Sciatic nerve (tissue), 2 donors: Measurements from ENCODE around the gene LIMA1. TPM values are rescaled to one million over a fixed set of nuclear protein-coding genes. Genes with fewer than 3 reads are reported as not detected.
"Not testable (repeated sequence)": the region's sequence is repeated elsewhere in the genome, so short reads cannot be mapped to it uniquely, and the experiment has no call there.

Experiments used
- ATAC-seq: fragments of 200-7000 bp; cut with Tn5 transposase; one replicate; pipeline ENCODE4 v1.9.1; 2020; ENCODE audit warnings: mild to moderate bottlenecking, moderate library complexity
- DNase-seq: peaks from one replicate; pipeline ENCODE4 v3.0.0-alpha.2; 2020; ENCODE audit warnings: low spot score
- intact Hi-C: fragments of 100-400 bp; cut with DNase I; formaldehyde crosslinking; loops from one replicate; pipeline ENCODE4 v1.14.2; 2022
- total RNA-seq: library from RNA; stranded (reverse); fragmentation: NEBNext Ultra II Directional; extraction: Animal tissue kit (Norgen Biotek cat#: 25700); gene quantifications from one replicate; pipeline ENCODE4 v1.2.1, GENCODE V29; 2021
- donor health status: DM: no; HTN: no; CAD: no.
- donor health status: DM: no; HTN: no; CAD: no.

Gene LIMA1
- total RNA-seq, 1 donor from 2014 or later: 142 TPM

DNA sequence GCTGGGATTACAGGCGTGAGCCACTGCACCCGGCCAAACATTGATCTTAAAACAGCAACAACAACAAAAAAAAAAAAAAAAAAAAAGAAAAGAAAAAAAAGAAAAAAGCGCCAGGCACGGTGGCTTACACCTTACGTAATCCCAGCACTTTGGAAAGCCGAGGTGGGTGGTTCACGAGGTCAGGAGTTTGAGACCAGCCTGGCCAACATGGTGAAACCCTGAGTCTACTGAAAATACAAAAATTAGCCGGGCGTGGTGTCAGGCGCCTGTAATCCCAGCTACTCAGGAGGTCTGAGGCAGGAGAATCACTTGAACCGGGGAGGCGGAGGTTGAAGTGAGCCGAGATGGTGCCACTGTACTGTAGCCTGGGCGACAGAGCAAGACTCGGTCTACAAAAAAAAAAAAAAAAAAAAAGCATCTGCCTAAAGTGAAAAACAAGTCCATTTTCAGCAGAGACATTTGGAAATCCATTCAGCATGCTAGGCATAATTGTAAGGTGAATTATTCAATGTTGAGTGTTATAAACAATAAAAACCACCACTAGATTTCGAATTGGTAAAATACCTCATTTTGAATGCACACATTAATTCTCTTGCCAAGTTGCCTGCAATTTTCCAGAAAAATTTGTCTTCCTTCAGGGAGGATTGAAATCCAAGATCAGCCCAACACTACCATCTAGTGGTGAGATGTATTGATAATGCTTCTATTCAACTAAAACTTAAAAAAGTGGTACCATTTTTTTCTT is 108.2 kb downstream of the LIMA1 start:
- intact Hi-C loops: loop anchor here (10.0 kb wide), 1 partner anchor 100 kb away; no protein-coding TSS in a partner anchor
- DNase-seq (no peak), ATAC-seq (peak; percentile 62)

DNA sequence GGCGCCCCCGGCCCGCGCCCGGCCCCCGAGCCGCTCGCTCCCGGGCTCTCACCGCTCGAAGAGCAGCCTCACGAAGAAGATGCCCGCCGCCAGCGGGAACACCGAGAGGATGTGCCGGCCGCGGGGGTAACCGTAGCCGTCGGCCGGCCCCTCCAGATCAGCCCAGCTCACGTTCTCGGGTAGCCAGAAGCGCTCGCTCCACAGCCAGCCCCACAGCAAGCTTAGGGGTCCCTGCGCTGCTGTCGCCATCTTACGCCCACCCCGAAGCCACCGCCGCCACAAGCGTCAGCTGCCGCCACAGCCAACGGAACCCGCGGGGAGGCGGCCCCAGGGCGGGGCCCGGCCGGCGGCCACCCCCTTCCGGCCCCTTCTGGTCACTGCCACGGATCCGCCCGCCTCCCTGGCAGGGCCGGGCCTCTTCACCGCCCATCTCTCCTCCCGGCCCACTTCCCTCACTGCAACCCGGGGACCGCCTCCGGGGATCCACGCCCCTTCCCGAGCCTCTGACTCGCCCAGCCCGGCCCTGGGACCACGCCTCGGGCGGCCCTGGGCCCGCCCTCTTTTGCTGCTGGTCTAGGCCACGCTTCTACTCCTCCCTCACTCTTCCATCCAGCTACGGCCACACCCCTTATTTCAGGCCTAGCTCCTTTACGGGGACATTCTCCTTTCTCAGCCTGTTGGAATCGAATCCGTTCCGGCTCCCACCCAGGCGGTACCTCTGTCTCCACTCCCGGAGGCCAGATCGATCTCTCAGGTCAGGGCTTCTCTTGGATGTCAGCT is 116.1 kb downstream of the LIMA1 start, which contains the start of gene CERS5:
Gene CERS5 (minus strand): TSS at position 321 of the 780 bp plus-strand sequence. CDS start 72 bp downstream, at position 249.
- intact Hi-C loops: no loop called here

DNA sequence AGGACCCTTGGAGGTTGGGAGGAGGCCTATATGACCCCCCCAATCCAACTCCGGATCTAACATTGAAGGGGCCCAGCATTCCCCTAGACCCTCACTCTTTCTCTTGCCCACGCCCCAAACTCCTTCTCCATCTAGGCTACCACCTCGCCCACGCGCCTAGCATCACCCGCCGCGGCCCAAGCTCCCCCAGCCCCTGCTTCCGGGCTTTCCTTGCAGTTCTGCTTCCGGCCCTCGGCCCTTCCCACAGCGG is 116.6 kb downstream of the LIMA1 start:
- intact Hi-C loops: no loop called here
- ATAC-seq: no peak
- peak; percentile 72 for DNase-seq

More for the DNA sequence above, 116.1 kb downstream of the LIMA1 start, which contains the start of gene CERS5:
- peak; percentile 99 for ATAC-seq
- peak; percentile 98 for DNase-seq

DNA sequence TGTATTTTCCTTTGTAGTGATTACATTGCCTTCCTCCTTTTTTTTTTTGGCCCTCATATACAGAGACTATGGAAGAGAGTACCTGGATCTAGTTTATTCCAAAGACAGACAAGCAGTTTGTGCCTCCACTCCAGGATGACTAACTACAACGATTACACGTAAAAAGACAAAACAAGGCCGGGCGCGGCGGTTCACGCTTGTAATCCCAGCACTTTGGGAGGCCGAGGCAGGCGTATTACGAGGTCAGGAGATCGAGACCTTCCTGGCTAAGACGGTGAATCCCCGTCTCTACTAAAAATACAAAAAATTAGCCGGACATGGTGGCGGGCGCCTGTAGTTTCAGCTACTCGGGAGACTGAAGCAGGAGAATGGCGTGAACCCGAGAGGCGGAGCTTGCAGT is 118.4 kb downstream of the LIMA1 start:
- intact Hi-C loops: no loop called here
- no peak for DNase-seq
- ATAC-seq: no peak

- DNase-seq (no peak), ATAC-seq (no peak)
- intact Hi-C loops: no loop called here
Observed at GRCh38 chr12:50162230-50162629, 121.1 kb downstream of the LIMA1 start.

- ATAC-seq: no peak
- no peak for DNase-seq
- intact Hi-C loops: no loop called here
Observed at GRCh38 chr12:50160643-50161042, 122.7 kb downstream of the LIMA1 start.

GRCh38 chr12:50157259-50157658 is 126.1 kb downstream of the LIMA1 start:
- intact Hi-C loops: no loop called here
- ATAC-seq (no peak), DNase-seq (no peak)

GRCh38 chr12:50156641-50157040 is 126.7 kb downstream of the LIMA1 start:
- ATAC-seq: no peak
- intact Hi-C loops: no loop called here
- no peak for DNase-seq

- intact Hi-C loops, DNase-seq, ATAC-seq: not testable (repeated sequence)
Observed at GRCh38 chr12:50154947-50155346, 128.4 kb downstream of the LIMA1 start.

- intact Hi-C loops: no loop called here
- ATAC-seq (no peak), DNase-seq (no peak)
Observed at GRCh38 chr12:50151047-50151687, 132.2 kb downstream of the LIMA1 start.

- no peak for DNase-seq
- intact Hi-C loops: no loop called here
- ATAC-seq: no peak
Observed at GRCh38 chr12:50149311-50149710, 134.0 kb downstream of the LIMA1 start.

DNA sequence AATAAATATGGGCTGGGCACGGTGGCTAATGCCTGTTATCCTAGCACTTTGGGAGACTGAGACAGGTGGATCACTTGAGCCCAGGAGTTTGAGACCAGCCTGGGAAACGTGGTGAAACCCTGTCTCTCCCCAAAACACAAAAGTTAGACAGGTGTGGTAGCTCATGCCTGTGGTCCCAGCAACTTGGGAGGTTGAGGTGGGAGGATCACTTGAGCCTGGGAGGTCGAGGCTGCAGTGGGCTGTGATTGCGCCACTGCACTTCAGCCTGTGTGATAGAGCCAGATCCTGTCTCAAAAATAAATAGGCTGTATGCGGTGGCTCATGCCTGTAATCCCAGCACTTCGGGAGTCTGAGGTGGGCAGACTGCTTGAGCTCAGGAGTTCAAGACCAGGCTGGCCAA is 135.3 kb downstream of the LIMA1 start:
- DNase-seq, ATAC-seq, intact Hi-C loops: not testable (repeated sequence)

- ATAC-seq: no peak
- intact Hi-C loops: no loop called here
- DNase-seq: no peak
Observed at GRCh38 chr12:50147281-50147680, 136.0 kb downstream of the LIMA1 start.

- ATAC-seq: no peak
- DNase-seq: no peak
- intact Hi-C loops: no loop called here
Observed at GRCh38 chr12:50145439-50145838, 137.9 kb downstream of the LIMA1 start.

DNA sequence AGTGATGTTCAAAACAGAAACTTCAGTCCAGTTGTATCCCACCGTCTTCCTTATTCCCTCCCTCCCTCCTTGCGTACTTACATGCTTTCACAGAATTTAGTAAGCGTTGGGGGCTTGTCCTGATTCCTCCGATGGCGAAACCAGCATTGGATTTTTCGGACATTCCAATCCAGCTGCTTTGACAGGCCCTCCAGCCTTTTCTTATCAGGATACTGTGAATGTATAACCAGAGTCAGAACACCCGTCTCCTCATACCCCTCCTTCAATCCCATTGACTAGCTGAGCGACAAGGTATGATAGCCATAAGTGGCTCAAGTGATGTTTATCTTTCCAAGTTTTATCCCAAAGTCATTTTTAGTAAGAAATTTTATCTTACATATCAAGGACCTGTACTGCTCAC is 140.3 kb downstream of the LIMA1 start:
- DNase-seq (no peak), ATAC-seq (no peak)
- intact Hi-C loops: no loop called here

DNA sequence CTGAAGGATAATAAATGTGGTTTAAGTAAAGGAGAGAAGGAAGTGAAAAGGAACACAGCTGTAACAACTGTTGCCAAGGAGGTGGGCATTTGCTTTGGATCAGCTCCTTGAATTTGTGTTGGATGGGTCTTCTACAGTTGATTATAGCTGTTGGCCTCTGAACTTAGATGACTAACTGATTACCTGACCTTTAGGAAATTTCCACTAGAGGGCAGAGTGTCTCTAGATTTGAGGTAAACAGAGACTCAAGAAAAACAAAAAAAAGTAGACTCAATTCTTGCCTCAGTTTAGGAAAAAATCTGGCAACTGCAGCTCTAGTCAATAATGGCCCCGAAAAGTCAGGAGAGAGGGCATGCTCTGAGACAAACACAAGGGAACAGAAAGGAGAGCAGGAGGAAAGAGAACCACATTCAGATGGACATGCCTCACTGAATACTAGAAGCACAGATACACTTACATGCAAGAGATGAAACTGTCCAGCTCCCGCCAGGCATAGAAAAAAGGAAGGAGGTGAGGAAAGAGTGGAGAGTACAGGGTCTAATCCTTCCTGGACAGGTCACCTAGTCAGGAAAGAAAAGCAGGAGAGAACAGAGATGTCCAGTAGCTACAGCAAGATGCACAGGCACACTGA is 150.7 kb downstream of the LIMA1 start:
- intact Hi-C loops: no loop called here
- ATAC-seq: peak; percentile 63
- no peak for DNase-seq

GRCh38 chr12:50129290-50129689 is 154.0 kb downstream of the LIMA1 start:
- intact Hi-C loops: no loop called here
- no peak for ATAC-seq
- DNase-seq: no peak

DNA sequence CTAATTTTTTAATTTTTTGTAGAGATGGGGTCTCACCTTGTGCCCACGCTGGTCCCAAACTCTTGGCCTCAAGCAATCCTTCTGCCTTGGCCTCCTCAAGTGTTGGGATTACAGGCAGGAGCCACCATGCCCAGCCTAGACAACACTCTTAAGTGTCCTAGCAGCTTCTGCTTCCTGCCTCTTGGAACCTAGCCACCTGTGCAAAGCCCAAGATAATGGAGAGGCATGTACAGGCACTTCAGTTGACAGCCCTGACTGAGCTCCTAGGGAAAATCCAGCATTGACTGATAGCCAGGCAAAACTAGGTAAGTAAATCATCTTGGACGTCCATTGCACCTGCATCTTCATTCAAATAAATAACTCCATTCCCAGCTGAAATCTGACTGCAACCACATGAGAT is 155.8 kb downstream of the LIMA1 start:
- intact Hi-C loops: no loop called here
- DNase-seq: no peak
- ATAC-seq: no peak
